GM19395 (cell line): ENCODE data around the gene MYH7B.

ENCODE experiments used
- ATAC-seq: cut with Tn5 transposase; IDR thresholded peaks from one replicate; pipeline ENCODE4 v1.9.1; 2021; ENCODE audit warnings: mild to moderate bottlenecking, moderate library complexity; ENCODE audit not compliant: unreplicated experiment

Gene MYH7B

DNA sequence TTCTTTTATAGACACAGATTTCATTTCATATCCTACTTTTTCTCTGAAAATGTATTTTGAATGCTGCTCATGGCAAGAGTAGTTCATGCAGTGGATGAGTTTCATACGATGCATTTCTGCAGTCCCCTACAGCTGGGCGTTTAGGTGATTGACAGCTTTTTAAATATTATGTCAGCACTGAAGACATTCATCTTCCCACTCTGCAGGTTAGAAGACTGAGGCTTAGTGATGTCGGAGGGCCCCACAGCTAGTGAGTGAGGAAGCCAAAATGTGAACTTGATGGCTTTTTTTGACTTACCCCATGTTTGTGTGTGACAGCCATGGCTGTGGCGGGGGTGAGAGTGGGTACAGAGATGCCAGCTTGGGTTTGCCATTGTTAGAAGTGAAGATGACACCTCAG is 33.5 kb downstream of the MYH7B start:
- no peak for ATAC-seq

GRCh38 chr20:34989670-34990069 is 34.0 kb downstream of the MYH7B start:
- no peak for ATAC-seq

GRCh38 chr20:34990231-34990630 is 34.6 kb downstream of the MYH7B start:
- ATAC-seq, result no peak

- ATAC-seq, result no peak
Observed at GRCh38 chr20:34990661-34991214, 35.1 kb downstream of the MYH7B start.

- no peak for ATAC-seq
Observed at GRCh38 chr20:34992751-34993417, 37.2 kb downstream of the MYH7B start.

DNA sequence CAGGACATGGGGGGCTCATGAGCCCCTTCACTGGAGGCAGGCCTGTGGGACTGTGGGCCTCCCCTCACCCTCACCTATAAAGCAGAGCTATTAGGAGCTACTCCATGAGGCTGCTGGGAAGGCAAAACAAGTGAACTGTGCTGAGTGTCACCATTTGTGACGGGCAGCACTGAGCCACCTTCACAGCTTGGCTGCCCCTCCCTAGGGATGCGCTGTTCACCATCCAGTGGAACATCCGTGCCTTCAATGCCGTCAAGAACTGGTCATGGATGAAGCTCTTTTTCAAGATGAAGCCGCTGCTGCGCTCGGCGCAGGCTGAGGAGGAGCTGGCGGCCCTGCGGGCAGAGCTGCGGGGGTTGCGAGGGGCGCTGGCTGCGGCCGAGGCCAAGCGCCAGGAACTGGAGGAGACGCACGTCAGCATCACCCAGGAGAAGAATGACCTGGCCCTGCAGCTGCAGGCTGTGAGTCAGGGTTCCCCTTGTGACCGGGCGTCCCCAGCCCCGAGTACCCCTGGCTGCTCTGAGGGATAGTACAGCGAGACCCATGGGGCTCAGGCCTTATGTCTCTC is 38.4 kb downstream of the MYH7B start:
- ATAC-seq, result no peak

GRCh38 chr20:34994509-34995131 is 39.0 kb downstream of the MYH7B start:
- no peak for ATAC-seq

DNA sequence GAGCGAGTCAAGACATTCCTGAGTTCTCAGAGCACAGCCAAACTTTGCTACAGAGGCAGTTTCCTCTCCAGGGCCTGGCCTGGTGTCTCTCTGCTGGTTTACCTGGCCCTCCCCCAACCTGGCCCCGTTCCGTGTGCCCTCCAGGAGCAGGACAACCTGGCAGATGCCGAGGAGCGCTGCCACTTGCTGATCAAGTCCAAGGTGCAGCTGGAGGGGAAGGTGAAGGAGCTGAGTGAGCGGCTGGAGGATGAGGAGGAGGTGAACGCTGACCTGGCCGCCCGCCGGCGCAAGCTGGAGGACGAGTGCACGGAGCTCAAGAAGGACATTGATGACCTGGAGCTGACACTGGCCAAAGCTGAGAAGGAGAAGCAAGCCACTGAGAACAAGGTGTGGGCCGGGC is 39.5 kb downstream of the MYH7B start:
- no peak for ATAC-seq

DNA sequence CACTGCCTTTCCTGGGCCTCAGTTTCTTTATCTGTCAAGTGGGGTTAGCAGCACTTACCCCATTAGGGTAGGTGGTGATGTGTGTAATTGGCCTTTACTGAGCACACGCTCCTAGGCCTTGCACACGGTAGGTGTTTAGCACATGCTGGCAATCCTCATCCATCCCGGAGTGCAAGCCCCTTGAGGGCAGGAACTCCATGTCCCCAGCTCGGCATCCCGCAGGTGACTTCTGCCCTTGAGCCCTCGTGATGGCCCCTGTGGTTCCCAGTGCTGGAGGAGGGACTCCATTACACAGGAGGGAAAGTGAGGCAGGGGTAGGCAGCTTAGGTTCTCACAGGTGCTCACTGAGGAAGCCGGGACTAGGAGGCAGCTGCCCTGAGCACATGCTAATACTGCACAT is 40.0 kb downstream of the MYH7B start:
- no peak for ATAC-seq

DNA sequence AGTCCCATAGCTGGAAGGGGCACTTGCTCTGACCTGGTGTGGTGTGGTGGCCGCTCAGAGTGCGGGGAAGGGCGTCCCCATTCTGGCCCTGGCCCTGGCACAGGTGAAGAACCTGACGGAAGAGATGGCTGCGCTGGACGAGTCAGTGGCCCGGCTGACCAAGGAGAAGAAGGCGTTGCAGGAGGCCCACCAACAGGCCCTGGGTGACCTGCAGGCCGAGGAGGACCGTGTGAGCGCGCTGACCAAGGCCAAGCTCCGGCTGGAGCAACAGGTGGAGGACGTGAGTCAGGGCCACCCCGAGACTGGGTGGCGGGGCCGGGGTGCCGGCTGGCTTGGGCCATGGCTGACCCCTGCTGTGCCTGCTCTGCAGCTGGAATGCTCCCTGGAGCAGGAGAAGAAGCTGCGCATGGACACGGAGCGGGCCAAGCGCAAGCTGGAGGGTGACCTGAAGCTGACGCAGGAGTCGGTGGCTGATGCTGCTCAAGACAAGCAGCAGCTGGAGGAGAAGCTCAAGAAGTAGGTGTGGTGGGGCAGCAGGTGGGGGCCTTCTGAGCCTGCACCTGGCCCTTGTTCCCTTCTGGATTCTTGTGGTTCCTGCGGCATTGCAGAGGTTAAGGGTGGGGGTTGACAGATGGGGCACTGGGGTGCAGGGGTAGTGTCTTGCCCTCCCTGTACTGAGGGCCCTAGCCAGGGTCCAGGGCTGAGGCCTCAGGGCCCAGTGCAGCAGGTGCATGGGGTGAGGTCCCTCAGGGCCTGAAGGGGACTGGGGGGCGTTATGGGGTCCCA is 40.8 kb downstream of the MYH7B start:
- ATAC-seq, result no peak

GRCh38 chr20:34997131-34997561 is 41.5 kb downstream of the MYH7B start:
- no peak for ATAC-seq

DNA sequence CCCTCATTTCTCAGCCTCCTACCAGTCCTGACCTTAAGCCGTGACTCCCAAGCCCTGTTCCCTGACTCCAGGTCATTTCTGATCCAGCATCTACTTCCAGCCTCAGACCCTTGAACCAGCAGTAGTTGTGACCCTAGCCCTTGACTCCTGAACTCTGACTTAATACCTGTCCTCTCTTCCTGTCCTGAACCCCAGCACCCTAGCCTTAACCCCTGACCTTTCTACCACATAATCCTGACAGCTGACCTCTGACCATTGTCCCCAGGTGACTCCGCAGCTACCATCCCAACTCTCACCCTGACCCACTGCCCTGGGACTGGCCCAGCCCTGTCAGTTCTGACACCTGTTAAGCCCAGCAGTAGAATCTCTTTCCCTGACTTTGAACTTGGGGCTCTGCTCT is 42.1 kb downstream of the MYH7B start:
- no peak for ATAC-seq

DNA sequence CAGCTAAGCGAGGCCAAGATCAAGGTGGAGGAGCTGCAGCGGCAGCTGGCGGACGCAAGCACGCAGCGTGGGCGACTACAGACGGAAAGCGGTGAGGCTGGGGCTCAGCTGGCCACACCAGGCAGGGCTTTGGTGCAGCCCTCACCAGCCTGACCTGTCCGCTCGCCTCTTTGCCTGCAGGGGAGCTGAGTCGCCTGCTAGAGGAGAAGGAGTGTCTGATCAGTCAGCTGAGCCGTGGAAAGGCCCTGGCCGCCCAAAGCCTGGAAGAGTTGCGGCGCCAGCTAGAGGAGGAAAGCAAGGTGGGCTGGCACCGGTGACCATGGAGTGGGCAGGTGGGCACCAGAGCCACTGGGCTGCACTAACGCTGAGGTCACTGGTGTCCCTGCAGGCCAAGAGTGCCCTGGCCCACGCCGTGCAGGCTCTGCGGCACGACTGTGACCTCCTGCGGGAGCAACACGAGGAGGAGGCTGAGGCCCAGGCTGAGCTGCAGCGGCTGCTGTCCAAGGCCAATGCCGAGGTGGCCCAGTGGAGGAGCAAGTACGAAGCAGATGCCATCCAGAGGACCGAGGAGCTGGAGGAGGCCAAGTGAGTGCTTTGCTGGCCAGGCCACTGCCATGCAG is 42.8 kb downstream of the MYH7B start:
- no peak for ATAC-seq

GRCh38 chr20:34999021-34999451 is 43.4 kb downstream of the MYH7B start:
- ATAC-seq, result no peak

- no peak for ATAC-seq
Observed at GRCh38 chr20:34999782-35000181, 44.1 kb downstream of the MYH7B start.

GRCh38 chr20:35000311-35000921 is 44.7 kb downstream of the MYH7B start:
- no peak for ATAC-seq

GRCh38 chr20:35000922-35001595 is 45.4 kb downstream of the MYH7B start:
- no peak for ATAC-seq

DNA sequence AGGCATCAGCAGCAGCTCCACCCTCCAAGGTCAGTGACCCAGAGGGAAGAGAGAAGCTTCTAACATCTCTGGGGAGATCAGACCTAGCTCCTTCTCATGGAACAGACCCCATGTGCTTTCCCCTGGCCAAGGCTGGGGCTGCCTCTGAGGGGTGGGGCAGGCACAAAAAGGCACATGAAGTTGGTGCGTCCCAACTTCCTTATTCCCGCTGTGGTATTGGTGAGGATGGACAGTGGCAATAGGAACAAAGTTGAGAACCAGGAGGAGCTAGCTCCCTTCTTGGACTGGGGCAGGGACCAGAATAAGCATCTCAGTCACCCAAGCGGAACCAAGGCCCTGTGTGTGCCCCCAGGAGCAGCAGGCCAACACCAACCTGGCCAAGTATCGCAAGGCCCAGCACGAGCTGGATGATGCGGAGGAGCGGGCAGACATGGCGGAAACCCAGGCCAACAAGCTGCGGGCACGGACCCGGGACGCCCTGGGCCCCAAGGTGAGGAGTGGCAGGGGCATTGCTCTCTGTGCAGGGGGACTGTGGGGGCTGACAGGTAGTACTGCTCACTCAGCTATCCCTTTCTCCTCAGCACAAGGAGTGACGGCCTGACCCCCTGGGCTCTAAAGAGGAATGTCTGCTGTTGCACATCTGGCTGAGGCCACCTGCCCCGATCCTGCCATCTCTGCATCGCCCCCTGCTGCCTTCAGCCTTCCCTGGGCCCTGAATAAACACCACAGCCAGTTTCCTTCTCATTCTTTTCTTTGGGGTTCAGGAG is 46.1 kb downstream of the MYH7B start:
- no peak for ATAC-seq
